GM18907 (cell line): ENCODE measurements around the gene PTPRN2.
"Not testable (repeated sequence)": the region's sequence is repeated elsewhere in the genome, so short reads cannot be mapped to it uniquely, and the experiment has no call there.

ENCODE experiments used
- ATAC-seq: cut with Tn5 transposase; IDR thresholded peaks from one replicate; pipeline ENCODE4 v1.9.1; 2021; ENCODE audit warnings: mild to moderate bottlenecking, moderate library complexity; ENCODE audit not compliant: unreplicated experiment

The PTPRN2 gene

DNA sequence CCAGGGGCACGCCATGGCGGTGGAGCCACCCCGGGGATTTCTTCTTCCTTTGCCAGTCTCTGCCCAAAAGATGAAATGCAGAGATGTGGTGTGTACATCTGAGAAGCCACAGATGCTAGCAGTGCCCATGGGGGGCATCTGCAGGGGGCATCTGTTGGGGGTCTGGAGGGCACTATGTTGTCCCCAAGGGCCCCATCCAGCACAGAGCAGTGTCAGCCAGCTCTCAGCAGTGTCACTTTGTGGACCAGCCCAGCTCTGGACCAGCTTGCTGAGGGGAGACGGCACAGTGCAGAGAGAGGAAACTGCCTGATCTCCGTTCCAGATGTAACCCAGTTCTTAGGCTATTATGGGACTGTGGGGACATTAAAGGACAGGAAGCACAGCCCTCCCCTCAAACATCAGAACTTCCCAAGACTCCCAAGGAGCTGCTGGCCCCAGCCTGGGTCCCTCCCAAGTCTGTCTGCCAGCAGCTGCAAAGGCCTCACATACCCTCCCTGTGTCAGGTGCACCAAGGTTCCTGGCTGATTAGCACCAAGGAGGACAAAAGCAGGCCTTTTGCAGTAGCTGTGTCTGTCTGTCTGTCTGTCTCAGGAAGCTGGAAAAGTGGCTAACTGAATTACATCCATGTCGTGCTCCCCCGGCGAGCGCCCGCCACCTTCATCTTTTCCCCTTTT lies 536.5 kb downstream of the PTPRN2 start:
- no peak for ATAC-seq

DNA sequence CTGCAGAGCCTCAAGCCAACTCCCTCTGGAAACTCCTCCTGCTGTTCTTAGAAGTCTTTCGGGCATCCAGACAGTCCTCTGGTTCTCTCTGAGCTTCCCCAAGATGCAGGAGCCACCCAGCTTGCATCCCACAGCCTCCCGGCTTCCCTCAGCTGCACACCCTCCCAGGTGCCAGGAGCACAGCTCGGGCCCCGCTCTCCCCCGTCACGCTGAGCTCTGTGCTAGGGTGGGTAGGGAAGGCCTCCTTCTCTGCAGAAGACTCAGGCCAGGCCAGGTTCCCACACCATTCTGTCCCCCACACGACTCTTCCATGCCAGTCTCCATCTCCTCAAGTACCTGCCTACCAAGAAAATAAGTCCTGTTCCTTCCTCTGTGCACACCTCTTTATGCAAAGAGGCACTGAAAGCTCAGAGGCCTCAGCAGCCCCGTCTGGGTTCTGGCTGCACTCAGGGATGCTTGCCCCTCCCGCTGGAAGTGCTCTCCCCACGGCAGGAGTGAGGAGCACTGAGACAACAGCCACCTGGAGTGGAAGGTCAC lies 537.1 kb downstream of the PTPRN2 start:
- ATAC-seq, result no peak

DNA sequence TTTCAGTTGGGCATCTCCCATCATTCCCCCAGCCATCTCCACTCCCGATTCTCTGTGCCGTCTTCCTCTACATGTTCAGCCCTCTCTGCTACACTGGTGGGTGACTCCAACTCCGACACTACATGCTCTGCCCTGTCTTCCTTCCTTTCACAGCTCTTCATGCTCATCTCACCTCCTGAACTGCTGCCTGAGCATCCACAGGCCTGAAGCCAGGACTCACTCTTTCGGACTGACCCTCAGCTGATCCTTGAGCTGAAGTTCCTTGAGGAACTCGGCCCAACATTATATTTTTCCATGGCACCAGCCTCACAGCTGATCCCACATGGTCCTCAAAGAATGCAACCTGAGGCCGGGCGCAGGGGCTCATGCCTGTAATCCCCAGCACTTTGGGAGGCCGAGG lies 538.4 kb downstream of the PTPRN2 start:
- no peak for ATAC-seq

DNA sequence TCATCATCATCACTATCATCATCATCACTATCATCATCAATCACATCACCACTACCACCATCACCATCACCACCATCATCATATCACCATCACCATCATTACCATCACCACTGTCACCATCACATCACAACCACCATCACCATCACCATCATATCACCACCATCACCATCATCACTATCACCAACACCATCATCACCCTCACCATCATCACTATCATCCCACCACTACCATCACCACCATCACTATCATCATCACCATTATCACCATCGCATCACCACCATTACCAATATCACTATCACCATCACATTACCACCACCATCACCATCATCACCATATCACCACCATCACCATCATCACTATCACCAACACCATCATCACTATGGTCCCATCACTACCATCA lies 539.1 kb downstream of the PTPRN2 start:
- no peak for ATAC-seq

DNA sequence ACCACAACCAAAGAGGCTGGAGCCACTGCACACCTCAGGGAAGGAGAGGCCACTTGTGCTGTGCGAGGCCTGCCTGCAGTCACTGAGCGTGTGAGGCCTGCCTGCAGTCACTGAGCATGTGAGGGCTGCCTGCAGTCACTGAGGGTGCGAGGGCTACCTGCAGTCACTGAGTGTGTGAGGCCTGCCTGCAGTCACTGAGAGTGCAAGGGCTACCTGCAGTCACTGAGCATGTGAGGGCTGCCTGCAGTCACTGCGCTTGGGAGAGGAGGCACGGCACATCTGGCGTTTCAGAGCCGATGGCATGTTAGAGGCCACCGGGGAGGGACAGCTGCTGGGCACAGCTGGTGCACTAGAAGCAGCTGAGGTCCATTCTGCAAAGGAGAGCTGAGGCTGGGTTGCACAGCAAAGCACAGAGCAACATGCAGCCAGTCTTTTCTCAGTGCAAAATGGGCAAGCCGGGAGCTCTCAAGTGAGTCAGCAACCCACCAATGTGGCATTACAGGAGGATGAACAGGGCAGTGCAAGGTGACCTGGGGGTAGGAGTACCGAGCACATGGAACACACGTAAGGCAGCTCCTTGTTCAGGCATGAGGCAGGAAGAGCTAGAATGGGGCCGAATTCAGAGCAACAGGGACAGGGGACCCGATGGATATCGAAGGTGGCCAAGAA lies 540.1 kb downstream of the PTPRN2 start:
- no peak for ATAC-seq

DNA sequence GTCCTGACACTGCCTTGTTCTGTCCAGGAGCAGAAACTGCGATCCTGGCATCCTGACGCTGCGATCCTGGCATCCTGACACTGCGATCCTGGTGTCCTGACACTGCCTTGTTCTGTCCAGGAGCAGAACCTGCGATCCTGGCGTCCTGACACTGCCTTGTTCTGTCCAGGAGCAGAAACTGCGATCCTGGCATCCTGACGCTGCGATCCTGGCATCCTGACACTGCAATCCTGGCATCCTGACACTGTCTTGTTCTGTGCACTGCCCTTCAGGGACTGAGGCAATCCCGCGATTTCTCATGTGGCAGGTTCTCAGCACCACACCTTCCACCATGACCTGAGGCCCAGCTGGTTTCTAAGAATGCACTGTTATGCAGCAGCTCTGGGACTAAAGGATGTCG lies 541.4 kb downstream of the PTPRN2 start:
- not testable (repeated sequence) for ATAC-seq

DNA sequence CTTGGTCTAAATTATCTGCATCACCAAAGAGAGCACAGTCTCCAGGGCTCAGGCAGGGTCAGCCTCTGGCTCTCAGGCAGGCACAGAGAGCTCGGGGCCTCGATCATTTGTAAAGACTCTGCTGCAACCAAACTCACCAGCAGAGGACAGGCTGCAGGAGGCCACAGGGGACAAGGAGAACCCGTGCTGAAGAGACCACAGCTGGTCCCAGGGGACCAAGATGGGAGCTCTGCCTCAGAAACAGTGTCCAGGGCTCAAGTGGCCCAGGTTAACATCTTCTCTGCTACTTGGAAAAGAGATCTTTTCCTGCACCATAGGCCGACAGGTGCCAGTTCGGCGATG lies 543.2 kb downstream of the PTPRN2 start:
- no peak for ATAC-seq

DNA sequence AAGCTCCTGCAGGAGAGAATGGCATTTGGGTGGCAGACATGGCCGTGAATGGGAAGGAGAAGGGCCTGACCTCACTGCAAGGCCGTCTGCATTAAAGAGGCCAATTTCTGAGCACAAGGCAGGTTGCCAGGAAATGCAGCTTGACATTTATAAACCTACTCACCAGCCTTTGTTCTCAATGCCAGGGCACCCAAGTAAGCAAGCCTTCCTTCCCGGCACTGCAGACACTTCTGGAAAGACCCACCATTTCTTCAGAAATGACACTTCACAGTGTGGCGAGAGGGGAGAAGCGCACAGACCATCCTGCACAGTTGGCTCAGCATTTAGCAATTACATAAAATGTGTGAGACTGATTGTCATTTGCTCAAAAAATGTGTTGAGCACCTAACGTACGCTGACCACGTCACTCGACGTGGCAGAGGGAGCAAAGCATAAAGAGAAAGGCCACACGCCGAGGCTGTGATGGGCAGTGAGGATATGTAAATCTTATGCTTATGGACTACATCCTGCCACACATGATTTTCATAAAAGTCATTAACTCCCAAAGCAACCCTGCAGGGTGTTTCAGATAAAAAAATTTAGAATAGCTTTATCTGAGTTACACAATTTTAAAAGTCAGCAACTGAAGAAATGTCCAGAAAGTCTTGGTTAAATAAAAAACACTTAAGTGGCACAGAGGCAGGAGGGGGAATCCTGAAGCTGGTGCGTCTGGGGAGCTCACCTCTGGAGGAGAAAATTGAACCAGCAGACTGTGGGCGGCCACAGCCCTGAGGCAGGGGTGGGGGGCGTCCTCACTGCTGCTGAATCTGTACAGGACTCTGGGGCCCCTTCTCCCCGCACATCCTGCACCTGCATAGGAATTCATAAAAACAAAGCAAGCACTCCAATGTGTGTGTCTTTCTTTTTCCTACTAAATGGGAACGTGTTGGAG lies 543.8 kb downstream of the PTPRN2 start:
- ATAC-seq, result no peak

DNA sequence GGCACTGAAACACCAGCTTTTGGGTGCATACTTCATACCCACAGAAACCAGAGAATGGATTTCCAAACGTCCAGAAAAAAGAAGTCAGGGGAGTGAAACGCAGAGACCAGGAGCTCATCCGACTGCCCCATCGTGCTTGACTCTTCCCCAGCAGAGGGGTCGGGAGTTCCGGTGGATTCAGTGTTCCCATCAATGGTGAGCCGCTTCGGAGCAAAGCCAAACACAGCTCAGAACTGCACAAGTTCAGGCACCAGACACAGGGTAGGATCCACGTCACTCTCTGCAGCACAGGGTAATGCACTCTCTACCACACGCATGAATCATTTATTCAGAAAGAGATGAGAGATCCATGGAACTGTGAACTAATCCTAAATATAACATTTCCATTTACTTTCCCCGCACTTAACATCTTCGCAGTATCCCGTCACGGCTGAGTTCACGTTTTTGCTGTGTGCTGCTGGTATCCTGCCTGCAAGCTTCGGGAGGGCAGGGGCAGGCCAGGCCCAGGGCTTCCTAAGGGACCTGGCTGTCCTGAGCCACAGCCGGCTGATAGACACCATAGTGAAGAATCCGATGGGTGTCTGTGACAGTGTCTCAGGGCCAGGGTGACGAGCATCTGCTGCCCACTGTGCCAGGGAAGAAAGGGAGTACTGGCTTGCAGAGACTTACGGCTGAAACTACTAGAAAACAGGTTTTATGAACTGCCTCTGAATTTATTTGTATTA lies 545.3 kb downstream of the PTPRN2 start:
- no peak for ATAC-seq

DNA sequence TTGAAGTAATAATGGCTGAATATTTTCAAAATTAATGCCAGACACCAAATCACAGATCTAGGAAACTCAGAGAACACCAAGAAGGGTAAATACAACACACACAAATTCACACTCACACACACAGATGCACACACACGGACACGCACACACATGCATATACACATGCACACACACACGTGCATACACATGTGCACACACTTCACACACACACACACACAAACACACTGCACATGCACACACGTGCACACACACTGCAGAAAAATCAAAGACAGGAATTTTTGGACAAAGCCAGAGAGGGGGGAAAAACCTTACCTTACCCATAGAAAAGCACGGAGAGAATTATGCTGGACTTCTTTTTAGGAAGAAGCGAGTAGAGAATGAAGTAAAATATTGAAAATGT lies 547.4 kb downstream of the PTPRN2 start:
- ATAC-seq, result no peak

DNA sequence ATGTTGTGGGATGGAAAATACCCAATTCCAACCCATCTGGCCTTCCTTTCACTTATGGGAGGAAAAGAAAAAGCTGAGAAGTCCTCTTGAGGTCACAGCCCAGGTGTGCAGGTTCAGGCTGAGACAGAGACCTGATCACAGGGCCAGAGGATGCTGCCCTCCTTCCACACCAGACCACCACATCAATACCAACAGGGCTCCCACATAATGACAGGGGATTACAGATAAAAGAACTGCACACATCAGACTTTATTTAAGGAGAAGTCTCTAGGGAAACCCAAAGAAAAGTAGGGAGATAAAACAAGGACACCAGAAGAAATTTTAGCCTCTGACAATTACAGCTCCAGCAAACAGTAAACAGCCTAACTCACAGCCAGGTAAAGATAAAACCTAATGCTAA lies 548.4 kb downstream of the PTPRN2 start:
- no peak for ATAC-seq

DNA sequence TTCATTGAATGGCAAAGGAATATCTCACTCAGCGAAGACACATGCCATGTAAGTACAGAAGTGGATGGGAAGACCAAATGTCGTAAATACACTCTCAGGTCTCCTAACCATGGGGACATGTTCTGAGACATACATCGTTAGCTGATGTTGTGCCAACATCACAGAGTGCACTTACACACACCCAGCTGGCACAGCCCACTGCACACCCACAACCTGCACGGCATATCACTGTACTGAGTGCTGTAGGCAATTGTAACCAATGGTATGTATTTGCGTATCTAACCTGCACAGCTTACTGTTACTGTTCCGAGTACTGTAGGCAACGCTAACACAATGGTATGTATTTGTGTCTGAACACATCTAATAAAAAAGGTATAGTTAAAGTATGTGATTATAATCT lies 550.4 kb downstream of the PTPRN2 start:
- no peak for ATAC-seq

DNA sequence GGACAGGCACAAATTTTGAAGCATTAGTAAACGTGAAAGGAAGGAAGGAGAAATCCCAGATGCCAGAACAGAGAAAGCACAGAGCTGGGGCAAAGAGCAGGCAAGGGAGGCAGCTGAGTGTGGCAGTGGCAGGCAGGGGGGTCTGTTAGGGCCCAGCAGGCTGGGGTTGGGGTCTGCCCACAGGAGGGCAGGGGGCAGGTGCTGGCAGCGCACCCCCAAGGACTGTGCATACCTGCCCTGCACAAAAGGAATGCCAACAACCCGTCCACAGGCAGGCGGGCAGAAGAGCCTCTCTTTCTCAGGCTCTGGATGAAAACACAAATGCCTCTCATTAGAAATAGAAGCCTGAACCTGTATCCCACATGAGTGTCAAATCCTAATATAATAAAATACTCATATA lies 552.3 kb downstream of the PTPRN2 start:
- no peak for ATAC-seq

DNA sequence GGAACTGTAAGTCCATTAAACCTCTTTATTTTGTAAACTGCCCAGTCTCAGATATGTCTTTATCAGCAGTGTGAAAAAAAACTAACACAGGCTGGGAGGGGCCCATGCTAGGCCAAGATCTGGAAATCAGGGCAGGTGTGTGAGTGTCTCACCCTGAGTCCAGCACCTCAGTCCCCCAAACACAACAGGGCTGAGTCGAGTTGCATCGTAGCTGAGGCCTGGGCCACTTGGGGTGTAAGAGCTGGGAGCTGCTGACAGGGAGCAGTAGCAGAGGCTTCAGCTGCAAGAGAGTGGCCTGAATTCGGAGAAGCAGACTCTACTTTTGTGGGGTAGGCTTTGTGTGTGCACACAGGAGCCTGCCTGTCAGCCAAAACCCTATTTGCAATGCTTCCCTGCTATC lies 553.1 kb downstream of the PTPRN2 start:
- ATAC-seq, result no peak

DNA sequence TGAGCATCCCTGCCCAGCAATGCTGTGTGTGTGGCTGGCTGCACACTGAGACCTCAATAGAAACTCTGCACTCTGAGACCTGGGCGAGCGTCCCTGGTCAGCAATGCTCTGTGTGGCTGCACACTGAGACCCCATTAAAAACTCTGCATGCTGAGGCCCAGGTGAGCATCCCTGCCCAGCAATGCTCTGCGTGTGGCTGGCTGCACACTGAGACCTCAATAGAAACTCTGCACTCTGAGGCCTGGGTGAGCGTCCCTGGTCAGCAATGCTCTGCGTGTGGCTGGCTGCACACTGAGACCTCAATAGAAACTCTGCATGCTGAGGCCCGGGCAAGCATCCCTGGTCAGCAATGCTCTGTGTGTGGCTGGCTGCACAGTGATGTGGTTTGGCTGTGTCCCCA lies 553.7 kb downstream of the PTPRN2 start:
- not testable (repeated sequence) for ATAC-seq

DNA sequence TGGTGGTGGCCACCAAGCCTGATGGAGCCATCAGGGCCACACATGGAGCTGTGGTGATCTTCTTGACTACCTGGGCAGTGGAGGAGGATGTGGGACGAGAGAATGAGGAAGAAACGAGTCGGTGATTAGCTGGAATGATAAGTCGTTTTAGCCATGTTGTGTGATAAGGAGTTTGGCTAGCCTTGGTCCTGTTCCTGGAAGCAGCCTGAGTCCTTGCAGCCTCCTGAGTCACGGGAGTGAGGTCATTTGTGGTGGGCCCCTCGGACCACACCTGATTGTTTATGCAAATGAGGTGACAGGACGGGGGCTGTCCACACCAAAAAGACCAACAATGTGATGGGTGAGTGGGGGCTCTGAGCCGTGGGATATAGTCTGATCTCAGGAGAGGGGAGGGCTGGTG lies 554.4 kb downstream of the PTPRN2 start:
- no peak for ATAC-seq

DNA sequence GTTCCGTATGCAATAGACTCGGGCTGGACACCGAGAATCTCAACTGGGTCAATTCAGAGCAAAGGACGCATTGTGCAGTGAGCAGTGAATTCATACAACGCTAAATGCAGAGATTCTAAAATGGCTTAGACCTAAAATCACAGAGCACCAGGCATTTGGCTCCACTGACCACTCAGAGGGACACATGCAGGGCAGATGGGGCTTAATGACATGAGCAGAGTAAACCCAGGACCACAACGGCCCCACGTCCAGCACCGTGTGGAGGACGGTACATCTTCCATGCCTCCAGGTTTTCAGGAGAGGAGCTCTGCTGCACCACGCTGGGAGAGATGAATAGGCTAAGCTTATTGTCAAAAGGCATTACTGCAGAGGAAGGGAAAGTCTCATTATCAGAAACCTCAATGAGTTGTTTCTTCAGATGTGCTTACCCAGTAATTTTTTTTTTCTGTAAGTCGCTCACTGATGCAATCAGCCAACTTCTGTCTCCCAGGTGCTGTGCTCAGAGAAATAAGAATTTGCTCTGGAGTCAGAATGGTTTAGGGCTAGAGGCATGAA lies 555.0 kb downstream of the PTPRN2 start:
- ATAC-seq, result no peak

DNA sequence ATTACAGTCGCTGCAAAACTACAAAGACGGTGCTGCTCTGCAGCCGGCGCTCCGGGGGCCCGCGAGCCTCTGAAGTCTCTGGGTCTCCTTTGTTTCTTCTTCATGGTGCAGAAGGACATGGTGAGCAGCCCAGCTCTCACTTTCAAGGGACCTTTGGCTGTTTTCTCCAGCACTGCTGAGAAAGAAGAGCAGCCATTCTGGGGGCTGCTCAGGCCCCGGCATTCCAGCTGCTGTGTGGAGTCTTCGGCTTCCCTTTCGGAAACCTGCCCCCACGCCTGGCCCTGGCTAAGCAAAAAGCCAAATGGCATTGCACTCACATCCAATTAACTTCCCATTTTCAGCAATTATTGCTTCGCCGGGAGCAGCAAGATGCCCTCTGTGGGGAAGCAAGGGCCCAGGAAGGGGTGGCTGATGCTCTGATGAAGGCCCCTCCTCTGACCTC lies 555.7 kb downstream of the PTPRN2 start:
- ATAC-seq, result no peak

DNA sequence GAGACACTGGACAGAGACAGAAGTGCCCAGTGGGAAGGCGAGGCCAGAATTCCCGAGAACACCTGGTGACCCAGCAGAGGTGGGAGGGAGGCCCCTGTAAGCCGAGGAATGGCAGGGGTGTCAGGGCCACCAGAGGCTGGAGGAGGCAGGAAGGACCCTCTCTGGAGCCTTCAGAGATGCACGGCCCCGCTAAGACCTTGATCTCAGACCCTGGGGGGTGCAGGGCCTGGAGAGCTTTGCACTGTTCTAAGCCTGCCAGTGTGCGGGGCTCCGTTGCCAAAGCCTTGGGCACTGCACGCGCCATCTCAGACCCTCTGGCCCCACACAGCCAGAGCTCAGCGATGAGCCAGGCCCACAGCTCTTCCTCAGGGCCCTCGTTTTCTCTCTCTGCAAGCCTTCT lies 557.1 kb downstream of the PTPRN2 start:
- no peak for ATAC-seq

DNA sequence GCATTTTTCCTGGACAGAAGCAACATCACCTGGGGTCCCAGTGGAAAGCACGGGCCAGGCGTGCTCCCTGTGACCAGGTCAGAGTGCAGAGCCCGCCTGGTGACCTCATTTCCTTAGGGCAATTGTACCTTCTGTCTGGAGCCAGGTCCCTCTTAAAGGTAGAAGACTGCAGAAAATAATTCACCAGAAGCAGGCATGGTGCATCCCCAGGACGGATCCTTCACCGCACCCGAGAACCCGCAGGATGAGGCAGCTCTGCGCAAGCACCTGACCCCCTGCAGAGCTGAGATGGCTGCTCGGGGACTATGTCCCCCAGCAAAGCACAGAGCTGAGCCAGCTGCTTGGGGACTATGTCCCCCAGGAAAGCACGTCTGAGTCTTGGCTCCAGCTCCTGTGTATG lies 557.6 kb downstream of the PTPRN2 start:
- ATAC-seq, result no peak

DNA sequence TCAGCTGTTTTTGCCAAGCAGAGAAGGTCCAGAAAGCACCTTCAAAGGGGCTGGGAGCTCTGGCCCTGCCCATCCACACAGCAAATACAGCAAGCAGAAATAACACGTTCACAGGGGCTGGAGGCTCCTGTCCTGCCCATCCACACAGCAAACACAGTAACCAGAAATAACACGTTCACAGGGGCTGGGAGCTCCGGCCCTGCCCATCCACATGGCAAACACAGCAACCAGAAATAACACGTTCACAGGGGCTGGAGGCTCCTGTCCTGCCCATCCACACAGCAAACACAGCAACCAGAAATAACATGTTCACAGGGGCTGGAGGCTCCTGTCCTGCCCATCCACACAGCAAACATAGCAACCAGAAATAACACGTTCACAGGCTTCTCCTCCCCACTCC lies 558.1 kb downstream of the PTPRN2 start:
- ATAC-seq, result no peak
